ENCODE results near the gene NRG4. TPM values are rescaled to one million over a fixed set of nuclear protein-coding genes. Genes with fewer than 3 reads are reported as not detected.
"Not testable (repeated sequence)": the region's sequence is repeated elsewhere in the genome, so short reads cannot be mapped to it uniquely, and the experiment has no call there.

The NRG4 gene
- total and polyA plus RNA-seq, 8 donors, result 0.32 to 3.7 (median 2.3) TPM

DNA sequence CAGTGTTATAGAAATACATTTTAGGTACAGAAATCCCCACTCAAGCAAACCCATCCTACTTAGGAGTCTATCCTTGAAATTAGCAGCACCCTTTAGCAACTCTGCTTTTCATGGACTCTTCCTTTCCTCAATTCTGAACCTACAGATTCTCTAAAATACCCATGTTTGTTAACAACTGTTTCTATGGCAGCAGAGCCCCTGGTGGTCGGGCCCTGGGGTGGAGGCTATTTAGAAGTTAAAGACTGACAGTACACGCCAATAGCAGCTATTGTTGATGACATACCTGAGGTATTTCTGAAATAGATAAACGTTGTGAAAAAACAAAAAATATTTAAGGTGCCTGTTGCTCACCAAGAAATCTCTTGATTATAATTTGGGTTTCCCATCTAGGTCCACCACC lies 23.4 kb upstream of the NRG4 start:
- Histone ChIP-seq H3K9me3 (peaks cover 0 to 8% of the 10 kb centered on the region in 2 donors), H3K27ac (no peak overlapping the region), H3K36me3 (no peaks in the 10 kb centered on the region), H3K27me3 (no peaks in the 10 kb centered on the region), H3K4me1 (no peaks in the 10 kb centered on the region), H3K4me3 (no peak overlapping the region)
- intact Hi-C loops (cut with DNase I), result no loop called here
- ATAC-seq, result no peak
- DNase-seq, result no peak
- TF ChIP-seq CTCF (IDR thresholded peaks at IDR 0.05), result no peak

- TF ChIP-seq CTCF (IDR thresholded peaks at IDR 0.05), result no peak
- DNase-seq (no peak), ATAC-seq (no peak)
- H3K27ac ChIP-seq, result no peak overlapping the region
- no peaks in the 10 kb centered on the region for H3K36me3 ChIP-seq
- no peaks in the 10 kb centered on the region for H3K4me1 ChIP-seq
- no peak overlapping the region for H3K4me3 ChIP-seq
- peaks cover 0 to 1% of the 10 kb centered on the region in 2 donors for H3K9me3 ChIP-seq
- no peaks in the 10 kb centered on the region for H3K27me3 ChIP-seq
- intact Hi-C loops (cut with DNase I), result no loop called here
Observed at GRCh38 chr15:76034111-76034510, 21.9 kb upstream of the NRG4 start.

DNA sequence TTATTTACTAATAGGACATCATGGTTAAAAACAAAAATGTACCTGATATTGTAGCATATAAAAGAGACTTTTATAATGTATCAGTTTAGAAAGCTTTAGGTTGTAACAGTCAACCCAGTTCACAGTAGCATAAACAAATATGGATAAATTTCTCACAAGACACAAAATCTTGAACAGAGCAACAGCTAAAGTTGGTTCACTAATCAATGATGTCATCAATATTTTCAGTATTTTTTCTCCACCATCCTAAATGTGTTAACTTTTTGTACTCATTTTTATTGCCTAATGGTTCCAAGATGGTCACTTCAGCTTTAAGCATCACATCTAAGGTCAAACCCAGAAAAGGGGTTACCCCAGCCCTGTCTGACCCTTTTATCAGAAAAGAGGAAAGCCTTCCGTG lies 21.2 kb upstream of the NRG4 start:
- TF ChIP-seq CTCF (IDR thresholded peaks at IDR 0.05), result no peak
- DNase-seq (no peak), ATAC-seq (no peak)

DNA sequence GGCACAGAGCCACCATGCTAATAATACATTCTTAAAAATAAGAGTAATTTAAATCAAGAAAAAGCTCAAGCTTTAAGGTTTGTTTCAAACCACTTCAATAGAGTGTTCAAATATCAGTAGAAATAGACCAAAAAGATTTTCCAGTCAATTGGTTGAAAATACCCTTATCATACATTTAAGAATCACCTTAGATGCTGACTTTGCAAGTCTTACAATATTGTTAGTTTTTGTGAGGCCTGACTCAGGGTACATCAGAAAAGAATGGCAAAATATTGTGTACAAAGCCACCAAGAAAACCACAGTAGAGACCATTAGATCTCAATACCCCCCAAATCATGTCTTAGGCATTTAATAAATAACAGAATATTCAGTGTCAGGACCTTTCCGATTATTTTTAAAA lies 19.8 kb upstream of the NRG4 start:
- no peak for TF ChIP-seq CTCF (IDR thresholded peaks at IDR 0.05)
- ATAC-seq (no peak), DNase-seq (no peak)
- H3K27ac ChIP-seq, result no peak overlapping the region
- H3K36me3 ChIP-seq, result no peaks in the 10 kb centered on the region
- no peaks in the 10 kb centered on the region for H3K4me1 ChIP-seq
- no peaks in the 10 kb centered on the region for H3K27me3 ChIP-seq
- H3K4me3 ChIP-seq, result no peak overlapping the region
- no peaks in the 10 kb centered on the region for H3K9me3 ChIP-seq
- intact Hi-C loops (cut with DNase I), result no loop called here

More for the DNA sequence above, 21.2 kb upstream of the NRG4 start:
- intact Hi-C loops (cut with DNase I), result no loop called here
- Histone ChIP-seq H3K36me3 (no peaks in the 10 kb centered on the region), H3K27me3 (no peaks in the 10 kb centered on the region), H3K9me3 (no peaks in the 10 kb centered on the region), H3K4me1 (no peaks in the 10 kb centered on the region), H3K27ac (no peak overlapping the region), H3K4me3 (no peak overlapping the region)

- TF ChIP-seq CTCF (IDR thresholded peaks at IDR 0.05), result no peak
- Histone ChIP-seq H3K27ac (no peak overlapping the region), H3K4me3 (no peak overlapping the region), H3K4me1 (no peaks in the 10 kb centered on the region), H3K9me3 (peaks cover 0 to 17% of the 10 kb centered on the region in 2 donors), H3K27me3 (peaks cover 0 to 2% of the 10 kb centered on the region in 2 donors), H3K36me3 (no peaks in the 10 kb centered on the region)
- intact Hi-C loops (cut with DNase I), result no loop called here
- ATAC-seq (no peak), DNase-seq (no peak)
Observed at GRCh38 chr15:76024021-76024768, 12.0 kb upstream of the NRG4 start.

DNA sequence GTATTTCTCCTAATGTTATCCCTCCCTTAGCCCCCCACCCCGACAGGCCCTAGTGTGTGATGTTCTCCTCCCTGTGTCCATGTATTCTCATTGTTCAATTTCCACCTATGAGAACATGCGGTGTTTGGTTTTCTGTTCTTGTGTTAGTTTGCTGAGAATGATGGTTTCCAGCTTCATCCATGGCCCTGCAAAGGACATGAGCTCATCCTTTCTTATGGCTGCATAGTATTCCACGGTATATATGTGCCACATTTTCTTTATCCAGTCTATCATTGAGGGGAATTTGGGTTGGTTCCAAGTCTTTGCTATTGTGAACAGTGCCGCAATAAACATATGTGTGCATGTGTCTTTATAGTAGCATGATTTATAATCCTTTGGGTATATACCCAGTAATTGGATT lies 1.2 kb upstream of the NRG4 start:
- ATAC-seq; DNase-seq; H3K4me3 ChIP-seq; H3K4me1 ChIP-seq; H3K36me3 ChIP-seq; H3K27ac ChIP-seq; intact Hi-C loops (cut with DNase I): not testable (repeated sequence)
- Histone ChIP-seq H3K9me3 (peaks cover 0 to 20% of the 10 kb centered on the region in 2 donors), H3K27me3 (peaks cover 3 to 13% of the 10 kb centered on the region in 2 donors)

Data from left lung (tissue), 10 donors.